ENCODE data around the gene LHX2.

LHX2 gene

GRCh38 chr9:124068251-124068650 is 56.7 kb downstream of the LHX2 start:
- DNase-seq = no peak

- no peak for DNase-seq
Observed at GRCh38 chr9:124074746-124075145, 63.2 kb downstream of the LHX2 start.

GRCh38 chr9:124075761-124076160 is 64.2 kb downstream of the LHX2 start:
- no peak for DNase-seq

DNA sequence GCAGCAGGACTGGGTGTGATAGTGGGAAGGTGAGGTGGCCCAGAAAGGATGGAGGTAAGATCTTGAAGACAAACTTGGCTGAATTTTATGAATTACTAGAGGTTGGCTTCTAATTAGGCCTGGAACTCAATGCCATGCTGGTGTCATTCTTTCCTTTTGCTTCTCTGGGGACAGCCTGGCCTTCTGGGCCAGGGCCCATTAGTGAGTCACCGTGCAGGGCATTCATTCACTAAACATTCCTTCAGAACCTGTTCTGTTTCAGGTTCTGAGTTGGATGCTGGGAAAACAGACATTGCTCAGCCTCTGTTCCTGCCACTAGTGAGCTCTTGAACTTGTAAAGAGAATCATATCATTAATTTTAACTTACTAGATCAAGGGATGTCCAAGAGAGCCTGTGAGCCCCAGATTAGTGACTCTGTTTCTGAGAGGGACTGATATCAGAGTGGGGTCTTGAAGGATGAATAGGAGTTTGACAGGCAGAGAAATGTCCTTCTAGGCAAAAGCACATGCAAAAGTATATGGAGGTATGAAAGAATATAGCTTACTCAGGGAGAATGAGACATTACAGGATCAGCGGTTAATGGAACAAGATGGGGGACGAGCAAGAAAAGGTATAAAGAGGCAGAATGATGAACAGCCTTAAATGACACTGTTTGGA is 66.5 kb downstream of the LHX2 start:
- DNase-seq = no peak

DNA sequence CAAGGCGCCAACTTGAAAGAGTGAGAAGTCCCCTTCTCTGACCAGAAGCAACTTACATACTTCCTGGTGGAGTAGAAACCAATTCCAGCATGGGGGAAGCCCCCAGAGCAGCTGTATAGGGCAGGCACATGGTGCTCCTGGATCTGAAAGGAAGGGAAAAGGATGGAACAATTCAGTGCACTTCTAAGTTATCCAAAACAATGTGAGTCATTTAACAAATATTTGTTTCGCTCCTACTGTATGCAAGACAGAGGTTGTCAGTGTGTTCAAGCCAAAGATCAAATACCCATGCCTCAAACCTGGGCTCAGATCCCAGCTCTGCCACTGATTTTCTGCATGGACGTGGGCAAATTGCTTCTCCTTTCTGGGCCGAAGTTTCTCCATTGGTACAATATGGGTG is 67.1 kb downstream of the LHX2 start:
- no peak for DNase-seq

- DNase-seq = no peak
Observed at GRCh38 chr9:124079176-124079925, 67.8 kb downstream of the LHX2 start.

GRCh38 chr9:124082622-124083021 is 71.1 kb downstream of the LHX2 start:
- no peak for DNase-seq
